Adrenal gland (tissue), 5 donors: ENCODE results near the gene COMT.

Experiments used
- CTCF ChIP-seq, 6 experiments: fragments of 450-650 bp in 4 of 6; fragments of 200-600 bp in 2 of 6; sonication (generic) in 1 of 6; IDR thresholded peaks; 1 replicate in 5 of 6; 2 replicates in 1 of 6; pipeline versions ENCODE4 v1.5.1 to v1.8.0; 2016 to 2021; ENCODE audit warnings: antibody characterized with exemption in 6 of 6, mild to moderate bottlenecking in 2 of 6, moderate library complexity in 1 of 6
- POLR2A ChIP-seq, 2 donors: fragments of 450-650 bp; IDR thresholded peaks; one replicate each; pipeline ENCODE4 v1.6.1; 2017; ENCODE audit warnings: antibody characterized with exemption in 2 of 2, mild to moderate bottlenecking in 2 of 2, moderate library complexity in 1 of 2
- donor health status: DM: no; HTN: no; CAD: no.

- no peak for TF ChIP-seq CTCF (IDR thresholded peaks at IDR 0.05)
- TF ChIP-seq POLR2A (IDR thresholded peaks at IDR 0.05) = no peak
Measured at GRCh38 chr22:19940536-19941364, 822 bp upstream of the COMT start.
